ENCODE results near the gene TMPRSS13.

DNA sequence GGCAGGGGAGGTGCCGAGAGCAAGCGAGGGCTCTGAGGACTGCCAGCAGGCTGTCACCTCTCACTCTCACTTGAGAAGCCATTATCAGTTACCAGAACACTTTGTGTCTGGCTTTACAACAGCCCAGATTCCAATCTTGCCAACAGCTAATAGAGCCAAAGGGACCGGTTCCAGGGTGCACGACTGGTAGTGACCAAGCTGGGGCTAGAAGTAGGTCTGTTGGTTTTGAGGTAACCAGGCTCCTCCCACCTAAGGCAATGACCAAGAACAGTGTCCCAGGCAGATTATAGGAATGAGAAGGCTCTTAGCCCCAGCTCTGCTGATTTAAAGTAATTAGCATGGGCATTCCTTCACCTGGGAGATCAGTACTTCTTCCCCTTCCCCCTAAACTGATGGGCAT lies 49.8 kb upstream of the TMPRSS13 start:
- TF ChIP-seq EZH2 (IDR thresholded peaks at IDR 0.05) (no peak), POLR2AphosphoS5 (IDR thresholded peaks at IDR 0.05; ENCODE audit: borderline replicate concordance, low read depth, low read length) (no peak), FOXP2 (optimal IDR thresholded peaks at IDR 0.05; ENCODE audit: control extremely low read depth, extremely low read length, insufficient read depth) (no peak)
